NCI-H1930 (cell line): Measurements from ENCODE around the gene C4BPB.

Experiments used
- DNase-seq, 2 experiments: peaks; one replicate each; lab custom pipeline; 2025; lab: John Stamatoyannopoulos, UW

The C4BPB gene

DNA sequence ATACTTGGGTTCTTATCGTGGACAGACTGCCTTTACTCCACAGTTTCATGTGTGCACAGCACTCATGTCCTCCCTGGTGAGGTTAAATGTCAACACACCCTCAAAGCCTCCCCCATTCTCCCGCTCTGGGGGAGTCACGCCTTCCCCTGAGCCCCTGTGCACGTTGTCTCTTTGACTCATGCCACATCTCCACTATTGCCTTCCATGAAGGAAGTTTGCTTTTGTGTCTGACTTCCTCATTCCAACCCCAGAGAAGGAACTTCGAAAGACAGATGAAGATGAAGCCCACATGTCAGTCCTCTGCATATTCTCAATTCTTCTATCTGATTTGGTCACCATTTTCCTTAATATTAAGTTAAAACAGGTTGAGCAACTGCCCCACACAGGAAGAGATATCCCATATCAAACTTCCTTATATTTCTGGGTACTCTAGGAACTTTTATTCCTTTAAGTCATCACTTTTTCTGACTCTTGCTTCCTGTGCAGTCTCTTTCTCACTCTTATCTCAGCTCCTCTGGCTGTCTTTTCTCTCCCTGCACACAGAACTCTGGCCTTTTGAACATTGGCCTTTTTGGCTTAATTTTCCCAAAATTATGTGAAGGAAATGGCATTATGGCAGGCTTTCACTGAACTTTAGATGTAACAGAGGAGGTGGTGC is 56.9 kb downstream of the C4BPB start:
- DNase-seq = no peak
